Liver (tissue), 9 donors: ENCODE data around the gene FAM25G. TPM values are rescaled to one million over a fixed set of nuclear protein-coding genes. Genes with fewer than 3 reads are reported as not detected.

Source experiments
- DNase-seq: peaks from one replicate; pipeline ENCODE4 v3.0.0-alpha.2; 2017; ENCODE audit warnings: low spot score
- H3K27ac ChIP-seq, 2 donors: one replicate each; pipeline ENCODE4 v1.7.0; 2013; ENCODE audit warnings: inconsistent platforms in 2 of 2, low read length in 2 of 2, control low read depth in 1 of 2, low read depth in 1 of 2, mild to moderate bottlenecking in 1 of 2
- H3K27me3 ChIP-seq, 4 donors: one replicate each; pipeline versions ENCODE4 v1.6.1 to v1.7.0; 2013; ENCODE audit warnings: low read length in 3 of 4, inconsistent platforms in 1 of 4, mild to moderate bottlenecking in 1 of 4, moderate library complexity in 1 of 4; ENCODE audit not compliant: control insufficient read depth in 4 of 4, insufficient read depth in 4 of 4
- H3K36me3 ChIP-seq, 4 donors: one replicate each; pipeline versions ENCODE4 v1.6.1 to v1.7.0; 2013; ENCODE audit warnings: low read length in 3 of 4, mild to moderate bottlenecking in 3 of 4, low read depth in 1 of 4, moderate library complexity in 1 of 4; ENCODE audit not compliant: control insufficient read depth in 4 of 4, insufficient read depth in 3 of 4
- H3K4me1 ChIP-seq, 4 donors: one replicate each; pipeline versions ENCODE4 v1.6.1 to v1.7.0; 2013; ENCODE audit warnings: low read length in 3 of 4, mild to moderate bottlenecking in 3 of 4, moderate library complexity in 1 of 4; ENCODE audit not compliant: control insufficient read depth in 4 of 4, insufficient read depth in 4 of 4
- H3K4me3 ChIP-seq, 3 donors: one replicate each; pipeline versions ENCODE4 v1.6.1 to v1.7.0; 2013; ENCODE audit warnings: low read length in 3 of 3, control low read depth in 1 of 3, low read depth in 1 of 3, mild to moderate bottlenecking in 1 of 3
- H3K9ac ChIP-seq, 2 donors: one replicate each; pipeline ENCODE4 v1.7.0; 2013; ENCODE audit warnings: low read length in 2 of 2, mild to moderate bottlenecking in 2 of 2, moderate library complexity in 2 of 2, control low read depth in 1 of 2, low read depth in 1 of 2
- H3K9me3 ChIP-seq, 4 donors: one replicate each; pipeline versions ENCODE4 v1.6.1 to v1.7.0; 2013; ENCODE audit warnings: low read length in 3 of 4; ENCODE audit not compliant: control insufficient read depth in 4 of 4
- ATF3 ChIP-seq: IDR thresholded peaks from 2 replicates; pipeline ENCODE4 v1.6.1; 2016; ENCODE audit warnings: antibody characterized with exemption
- CTCF ChIP-seq: fragments of 150-350 bp; IDR thresholded peaks from 2 replicates; pipeline ENCODE4 v1.5.1; 2017; ENCODE audit warnings: improper control_type of control experiment, low read depth, low read length; ENCODE audit not compliant: missing input control
- EGR1 ChIP-seq, 2 donors: IDR thresholded peaks; 2 replicates each; pipeline ENCODE4 v1.6.1; 2016 to 2018; ENCODE audit warnings: antibody characterized with exemption in 2 of 2, low read depth in 2 of 2
- FOXA1 ChIP-seq: IDR thresholded peaks from 2 replicates; pipeline ENCODE4 v1.6.1; 2016; ENCODE audit warnings: antibody characterized with exemption
- FOXA2 ChIP-seq: IDR thresholded peaks from 2 replicates; pipeline ENCODE4 v1.6.1; 2016; ENCODE audit warnings: antibody characterized with exemption
- GABPA ChIP-seq, 2 donors: IDR thresholded peaks in 1 of 2; conservative IDR thresholded peaks in 1 of 2; 2 replicates each; pipeline ENCODE4 v1.6.1; 2016; ENCODE audit warnings: antibody characterized with exemption in 2 of 2, mild to moderate bottlenecking in 1 of 2, moderate library complexity in 1 of 2
- HNF4A ChIP-seq, 2 donors: conservative IDR thresholded peaks; 2 replicates each; pipeline ENCODE4 v1.6.1; 2016; ENCODE audit warnings: antibody characterized with exemption in 2 of 2, mild to moderate bottlenecking in 2 of 2
- HNF4G ChIP-seq: IDR thresholded peaks from 2 replicates; pipeline ENCODE4 v1.6.1; 2016; ENCODE audit warnings: antibody characterized with exemption
- JUND ChIP-seq, 2 donors: IDR thresholded peaks; 2 replicates each; pipeline ENCODE4 v1.6.1; 2016; ENCODE audit warnings: antibody characterized with exemption in 2 of 2
- MAX ChIP-seq: IDR thresholded peaks from 2 replicates; pipeline ENCODE4 v1.6.1; 2016; ENCODE audit warnings: antibody characterized with exemption
- NR2F2 ChIP-seq: IDR thresholded peaks from 2 replicates; pipeline ENCODE4 v1.6.1; 2016; ENCODE audit warnings: antibody characterized with exemption
- RAD21 ChIP-seq, 2 donors: IDR thresholded peaks; 2 replicates each; pipeline ENCODE4 v1.6.1; 2016; ENCODE audit warnings: antibody characterized with exemption in 2 of 2, mild to moderate bottlenecking in 2 of 2
- REST ChIP-seq: IDR thresholded peaks from 2 replicates; pipeline ENCODE4 v1.6.1; 2016; ENCODE audit warnings: antibody characterized with exemption, mild to moderate bottlenecking
- RXRA ChIP-seq, 2 donors: IDR thresholded peaks; 2 replicates each; pipeline ENCODE4 v1.6.1; 2017 to 2018; ENCODE audit warnings: antibody characterized with exemption in 2 of 2, mild to moderate bottlenecking in 1 of 2
- SP1 ChIP-seq: IDR thresholded peaks from 2 replicates; pipeline ENCODE4 v1.6.1; 2018; ENCODE audit warnings: antibody characterized with exemption, mild to moderate bottlenecking
- TAF1 ChIP-seq: conservative IDR thresholded peaks from 2 replicates; pipeline ENCODE4 v1.6.1; 2016; ENCODE audit warnings: antibody characterized with exemption, mild to moderate bottlenecking
- YY1 ChIP-seq: IDR thresholded peaks from 2 replicates; pipeline ENCODE4 v1.6.1; 2016; ENCODE audit warnings: antibody characterized with exemption, mild to moderate bottlenecking
- WGBS: extraction: QIAGEN DNeasy Blood & Tissue Kit; methylation state at CpG from one replicate; pipeline ENCODE4 v1.1.7; 2013; 5-methylcytosine and 5-hydroxymethylcytosine counted together
- polyA plus RNA-seq, 2 donors: library from polyadenylated mRNA; stranded (reverse) in 1 of 2; unstranded in 1 of 2; fragments of 200-250 nt in 1 of 2; fragments of >200 nt in 1 of 2; fragmentation: Nextera tagmentation in 1 of 2; extraction: Ambion mirVana in 1 of 2; gene quantifications; one replicate each; pipeline versions ENCODE4 v1.2.1 to v1.2.3, GENCODE V29; 2013 to 2015
- total RNA-seq, 2 donors: library from RNA; depleted of rRNA; stranded (reverse); fragments of >200 nt; gene quantifications; one replicate each; pipeline ENCODE4 v1.2.3, GENCODE V29; 2014
- donor health status: healthy.
- donor health status: healthy.
- donor health status: healthy.
- donor health status: healthy.
- donor health status: healthy.

Gene FAM25G
- total and polyA plus RNA-seq, 4 donors: not detected

GRCh38 chr10:47449979-47450378 is 41.5 kb downstream of the FAM25G start:
- WGBS: 84% methylated on average over 10 of the region's 10 CpGs
- H3K9me3 ChIP-seq: peaks cover 1 to 6% (median 3%) of the 10 kb centered on the region in 4 donors
- no peaks in the 10 kb centered on the region for H3K4me1 ChIP-seq
- H3K27me3 ChIP-seq: no peaks in the 10 kb centered on the region
- no peak for DNase-seq
- TF ChIP-seq YY1: no peak
- no peak for TF ChIP-seq HNF4G
- TF ChIP-seq REST: no peak
- no peak for TF ChIP-seq GABPA (IDR thresholded peaks at IDR 0.05 in 1 of 2, conservative IDR thresholded peaks at IDR 0.05 in 1 of 2)
- no peak for TF ChIP-seq FOXA1
- TF ChIP-seq JUND (IDR thresholded peaks at IDR 0.05): no peak
- TF ChIP-seq CTCF: no peak
- TF ChIP-seq FOXA2: no peak
- no peak for TF ChIP-seq NR2F2
- H3K9ac ChIP-seq: no peak overlapping the region
- no peak overlapping the region for H3K27ac ChIP-seq
- H3K36me3 ChIP-seq: no peaks in the 10 kb centered on the region
- no peak overlapping the region for H3K4me3 ChIP-seq

GRCh38 chr10:47449102-47449978 is 42.2 kb downstream of the FAM25G start:
- Histone ChIP-seq H3K4me1 (no peaks in the 10 kb centered on the region), H3K27ac (no peak overlapping the region), H3K27me3 (no peaks in the 10 kb centered on the region), H3K9me3 (peaks cover 1 to 6% (median 3%) of the 10 kb centered on the region in 4 donors), H3K36me3 (no peaks in the 10 kb centered on the region), H3K4me3 (no peak overlapping the region), H3K9ac (no peak overlapping the region)
- no peak for DNase-seq
- WGBS: 74% methylated on average over 9 of the region's 9 CpGs
- TF ChIP-seq GABPA (IDR thresholded peaks at IDR 0.05 in 1 of 2, conservative IDR thresholded peaks at IDR 0.05 in 1 of 2): no peak
- TF ChIP-seq FOXA2: no peak
- TF ChIP-seq REST: no peak
- TF ChIP-seq HNF4A (conservative IDR thresholded peaks at IDR 0.05): no peak
- no peak for TF ChIP-seq CTCF
- TF ChIP-seq NR2F2: no peak
- TF ChIP-seq ATF3: no peak
- no peak for TF ChIP-seq FOXA1
- TF ChIP-seq RXRA (IDR thresholded peaks at IDR 0.05): no peak
- no peak for TF ChIP-seq MAX
- TF ChIP-seq TAF1: no peak
- no peak for TF ChIP-seq SP1
- TF ChIP-seq EGR1 (IDR thresholded peaks at IDR 0.05; ENCODE audit: low read depth in 2 of 2): no peak
- no peak for TF ChIP-seq RAD21 (IDR thresholded peaks at IDR 0.05)
- no peak for TF ChIP-seq YY1
